H1 (cell line): Measurements from ENCODE around the gene COG4. TPM values are rescaled to one million over a fixed set of nuclear protein-coding genes. Genes with fewer than 3 reads are reported as not detected.

ENCODE experiments used
- CTCF ChIA-PET: fragments of 300-600 bp; sonication (Branson Sonifier 250); formaldehyde crosslinking; loops from one replicate; lab custom pipeline; 2021; ENCODE audit not compliant: partially characterized antibody; lab: Charles Lee
- POLR2A ChIA-PET: fragments of 300-600 bp; sonication (Branson Sonifier 250); formaldehyde crosslinking; loops from one replicate; lab custom pipeline; 2021; ENCODE audit warnings: inconsistent platforms; ENCODE audit not compliant: partially characterized antibody; lab: Charles Lee
- DNase-seq, 2 experiments: peaks; one replicate each; pipeline versions ENCODE4 v3.0.0 to v3.0.0-alpha.2; 2010 to 2022; ENCODE audit warnings: low spot score in 2 of 2, low read depth in 1 of 2, mixed read lengths in 1 of 2
- FAIRE-seq: peaks from 2 replicates; lab custom pipeline; 2011; peaks lifted over from hg19 to GRCh38; lab: Jason Lieb, UNC
- H2AFZ ChIP-seq: 2 replicates; pipeline ENCODE4 v1.8.1; 2012; ENCODE audit warnings: low read length, inconsistent platforms
- H2AK5ac ChIP-seq: 2 replicates; pipeline ENCODE4 v1.6.1; 2013; ENCODE audit warnings: low read depth, low read length
- H2BK120ac ChIP-seq: replicated peaks from 2 replicates; pipeline ENCODE3; 2013; ENCODE audit warnings: low read depth, low read length, inconsistent platforms
- H2BK12ac ChIP-seq: 2 replicates; pipeline ENCODE4 v1.6.1; 2013; ENCODE audit warnings: low read depth, low read length
- H2BK15ac ChIP-seq: 2 replicates; pipeline ENCODE4 v1.6.1; 2013; ENCODE audit warnings: low read length
- H2BK20ac ChIP-seq: 2 replicates; pipeline ENCODE4 v1.6.1; 2013; ENCODE audit warnings: low read length
- H2BK5ac ChIP-seq: 2 replicates; pipeline ENCODE4 v1.6.1; 2013; ENCODE audit warnings: low read depth, low read length
- H3K14ac ChIP-seq: 2 replicates; pipeline ENCODE4 v1.6.1; 2013; ENCODE audit warnings: inconsistent platforms; ENCODE audit not compliant: insufficient read length
- H3K18ac ChIP-seq: 2 replicates; pipeline ENCODE4 v1.6.1; 2013; ENCODE audit warnings: low read length; ENCODE audit errors: extremely low read depth
- H3K23ac ChIP-seq: 2 replicates; pipeline ENCODE4 v1.6.1; 2013; ENCODE audit warnings: inconsistent platforms; ENCODE audit not compliant: insufficient read length
- H3K23me2 ChIP-seq: 2 replicates; pipeline ENCODE4 v1.6.1; 2013; ENCODE audit warnings: low read depth, low read length
- H3K27ac ChIP-seq: 2 replicates; pipeline ENCODE4 v1.6.1; 2011; ENCODE audit warnings: low read depth, low read length, inconsistent platforms
- H3K27me3 ChIP-seq, 4 experiments: replicated peaks in 1 of 4; 1 replicate in 1 of 4; 2 replicates in 3 of 4; pipeline versions ENCODE4 v1.6.1 to v1.8.1; 2011 to 2013; ENCODE audit warnings: low read length in 3 of 4, mild to moderate bottlenecking in 3 of 4, inconsistent platforms in 2 of 4, mixed read lengths in 2 of 4, moderate library complexity in 1 of 4; ENCODE audit not compliant: control insufficient read depth in 3 of 4, insufficient read depth in 3 of 4; ENCODE audit errors: extremely low read depth in 1 of 4
- H3K36me3 ChIP-seq, 4 experiments: 2 replicates each; pipeline versions ENCODE4 v1.6.1 to v1.8.1; 2011 to 2013; ENCODE audit warnings: mild to moderate bottlenecking in 4 of 4, low read length in 3 of 4, moderate library complexity in 2 of 4, control low read depth in 1 of 4, inconsistent platforms in 1 of 4; ENCODE audit not compliant: insufficient read depth in 4 of 4, control insufficient read depth in 2 of 4
- H3K4ac ChIP-seq: replicated peaks from 2 replicates; pipeline ENCODE3; 2013; ENCODE audit warnings: low read length, low read depth, mixed read lengths, inconsistent platforms; ENCODE audit not compliant: insufficient read length
- H3K4me1 ChIP-seq, 4 experiments: replicated peaks in 1 of 4; 1 replicate in 1 of 4; 2 replicates in 3 of 4; pipeline versions ENCODE4 v1.6.1 to v1.8.1; 2011 to 2013; ENCODE audit warnings: low read length in 3 of 4, inconsistent platforms in 2 of 4, mixed read lengths in 1 of 4; ENCODE audit not compliant: insufficient read depth in 4 of 4, control insufficient read depth in 3 of 4
- H3K4me2 ChIP-seq, 2 experiments: 2 replicates each; pipeline versions ENCODE4 v1.6.1 to v1.8.1; 2011 to 2013; ENCODE audit warnings: low read depth in 2 of 2, low read length in 2 of 2, control low read depth in 1 of 2, inconsistent platforms in 1 of 2, mild to moderate bottlenecking in 1 of 2; ENCODE audit not compliant: insufficient read depth in 1 of 2
- H3K4me3 ChIP-seq, 4 experiments: fragments of 200-600, 300-600 bp in 1 of 4; sonication (generic), shearing (Covaris generic), sonication (Bioruptor Twin) in 1 of 4; 2 replicates each; pipeline versions ENCODE4 v1.5.1 to v1.8.1; 2011 to 2016; ENCODE audit warnings: low read length in 4 of 4, low read depth in 3 of 4, control low read depth in 2 of 4, inconsistent platforms in 2 of 4, mild to moderate bottlenecking in 2 of 4, mixed read lengths in 1 of 4, moderate library complexity in 1 of 4; ENCODE audit not compliant: insufficient read depth in 2 of 4; ENCODE audit errors: extremely low read depth in 1 of 4
- H3K56ac ChIP-seq: replicated peaks from 2 replicates; pipeline ENCODE3; 2013; ENCODE audit warnings: low read depth, mild to moderate bottlenecking, mixed read lengths, low read length, inconsistent platforms; ENCODE audit not compliant: insufficient read length
- H3K79me1 ChIP-seq: 2 replicates; pipeline ENCODE4 v1.6.1; 2013; ENCODE audit warnings: low read depth, low read length, control low read depth
- H3K79me2 ChIP-seq, 2 experiments: 2 replicates each; pipeline versions ENCODE4 v1.6.1 to v1.8.1; 2012 to 2013; ENCODE audit warnings: low read length in 2 of 2, mild to moderate bottlenecking in 2 of 2, inconsistent platforms in 1 of 2; ENCODE audit not compliant: insufficient read depth in 2 of 2, control insufficient read depth in 1 of 2
- H3K9ac ChIP-seq, 4 experiments: replicated peaks in 1 of 4; 1 replicate in 1 of 4; 2 replicates in 3 of 4; pipeline versions ENCODE4 v1.6.1 to v1.8.1; 2011 to 2013; ENCODE audit warnings: low read depth in 3 of 4, low read length in 3 of 4, control low read depth in 2 of 4, mild to moderate bottlenecking in 2 of 4, moderate library complexity in 2 of 4, inconsistent platforms in 1 of 4; ENCODE audit errors: extremely low read depth in 1 of 4
- H3K9me3 ChIP-seq, 2 experiments: 2 replicates each; pipeline versions ENCODE4 v1.6.1 to v1.8.1; 2012 to 2013; ENCODE audit warnings: mild to moderate bottlenecking in 2 of 2, moderate library complexity in 2 of 2, control low read depth in 1 of 2, inconsistent platforms in 1 of 2, low read depth in 1 of 2, low read length in 1 of 2, mixed read lengths in 1 of 2; ENCODE audit not compliant: insufficient read depth in 2 of 2
- H4K20me1 ChIP-seq, 2 experiments: replicated peaks in 1 of 2; 2 replicates each; pipeline versions ENCODE3 to v1.8.1; 2011 to 2013; ENCODE audit warnings: inconsistent platforms in 2 of 2, low read length in 2 of 2, mild to moderate bottlenecking in 1 of 2; ENCODE audit not compliant: insufficient read depth in 2 of 2, control insufficient read depth in 1 of 2
- H4K5ac ChIP-seq: 2 replicates; pipeline ENCODE4 v1.6.1; 2013; ENCODE audit warnings: low read length, low read depth, mixed read lengths, inconsistent platforms; ENCODE audit not compliant: insufficient read length
- H4K8ac ChIP-seq: 2 replicates; pipeline ENCODE4 v1.8.0; 2013; ENCODE audit warnings: mild to moderate bottlenecking, moderate library complexity, low read length, inconsistent platforms; ENCODE audit not compliant: insufficient read depth; ENCODE audit errors: extremely low read depth
- H4K91ac ChIP-seq: replicated peaks from 2 replicates; pipeline ENCODE3; 2013; ENCODE audit warnings: low read length, mixed read lengths, inconsistent platforms; ENCODE audit not compliant: insufficient read length
- BRCA1 ChIP-seq: IDR thresholded peaks from 2 replicates; pipeline ENCODE4 v1.6.1; 2012; ENCODE audit warnings: low read depth, low read length, improper control_type of control experiment
- JUND ChIP-seq: IDR thresholded peaks from 2 replicates; pipeline ENCODE4 v1.6.1; 2011; ENCODE audit warnings: mild to moderate bottlenecking, improper control_type of control experiment, low read length
- POLR2AphosphoS5 ChIP-seq: IDR thresholded peaks from 2 replicates; pipeline ENCODE4 v1.6.1; 2011; ENCODE audit warnings: low read depth, low read length
- RXRA ChIP-seq: IDR thresholded peaks from 2 replicates; pipeline ENCODE4 v1.6.1; 2011; ENCODE audit warnings: low read depth, mild to moderate bottlenecking, low read length, moderate library complexity; ENCODE audit not compliant: insufficient read depth
- SP2 ChIP-seq: IDR thresholded peaks from 2 replicates; pipeline ENCODE4 v1.6.1; 2012; ENCODE audit warnings: mild to moderate bottlenecking, low read length, inconsistent platforms
- SP4 ChIP-seq: IDR thresholded peaks from 2 replicates; pipeline ENCODE4 v1.6.1; 2012; ENCODE audit warnings: low read length, inconsistent platforms
- SUZ12 ChIP-seq: fragments of 200-600 bp; sonication (generic); IDR thresholded peaks from 2 replicates; pipeline ENCODE4 v1.6.1; 2012; ENCODE audit warnings: mild to moderate bottlenecking, inconsistent platforms, low read length, moderate library complexity, mixed read lengths
- TEAD4 ChIP-seq: IDR thresholded peaks from 2 replicates; pipeline ENCODE4 v1.6.1; 2012; ENCODE audit warnings: low read depth, low read length, inconsistent platforms, mixed read lengths
- WGBS, 2 experiments: shearing (Covaris generic) in 1 of 2; methylation state at CpG; one replicate each; pipeline versions ENCODE4 v1.1.6 to v1.1.7; 2013 to 2015; ENCODE audit warnings: low lambda C conversion rate in 2 of 2, mixed read lengths in 2 of 2, inconsistent platforms in 1 of 2, low coverage in 1 of 2, missing lambda C conversion rate in 1 of 2; ENCODE audit not compliant: insufficient replicate concordance in 2 of 2, insufficient coverage in 1 of 2, insufficient read length in 1 of 2; ENCODE audit errors: extremely low coverage in 1 of 2, missing lambda C conversion rate in 1 of 2; 5-methylcytosine and 5-hydroxymethylcytosine counted together
- polyA plus RNA-seq, 7 experiments: library from polyadenylated mRNA; depleted of rRNA in 3 of 7; stranded (reverse) in 5 of 7; unstranded in 2 of 7; fragments of >200 nt in 5 of 7; fragments of 200-250 nt in 2 of 7; gene quantifications; 1 replicate in 5 of 7; 2 replicates in 1 of 7; 4 replicates in 1 of 7; pipeline versions ENCODE4 v1.2.1 to v1.2.3, GENCODE V29; 2011 to 2013; ENCODE audit warnings: missing spikeins in 2 of 7, mixed read lengths in 2 of 7
- total RNA-seq: library from RNA; stranded (reverse); fragmentation: NEBNext Ultra II Directional; extraction: Animal tissue kit (Norgen Biotek cat#: 25700); gene quantifications from 2 replicates; pipeline ENCODE4 v1.2.1, GENCODE V29; 2021

The COG4 gene
- total and polyA plus RNA-seq, 2 of the 8 experiments (the other 6 are each of a cell fraction or from before 2014, with no cell fraction given): 46.1 to 50.2 TPM

- H3K23me2 ChIP-seq: no peaks in the 10 kb centered on the region
- H3K27me3 ChIP-seq: no peaks in the 10 kb centered on the region
- H3K14ac ChIP-seq: no peak overlapping the region
- H4K5ac ChIP-seq: no peak overlapping the region
- no peak overlapping the region for H2AFZ ChIP-seq
- H2AK5ac ChIP-seq: no peak overlapping the region
- H3K56ac ChIP-seq: no peak overlapping the region
- ChIA-PET CTCF (interaction anchor here (0.8 to 13.6 kb wide), 14 partner anchors 12 to 136 kb away, joined by 3 to 180 read pairs (median 5); no protein-coding TSS in a partner anchor), POLR2A (interaction anchor here (0.6 to 4.2 kb wide), 7 partner anchors 7 to 96 kb away, joined by 3 to 36 read pairs (median 4); partner anchors contain the start of genes COG4 and SF3B3)
- H3K36me3 ChIP-seq: no peaks in the 10 kb centered on the region
- H3K79me1 ChIP-seq: no peaks in the 10 kb centered on the region
- no peak overlapping the region for H3K27ac ChIP-seq
- H4K20me1 ChIP-seq: peaks cover 0 to 2% of the 10 kb centered on the region in 2 experiments
- H3K4ac ChIP-seq: no peak overlapping the region
- H4K8ac ChIP-seq: peak overlapping the region; percentile 31; the same call in 1 of the 2 replicates
- H4K91ac ChIP-seq: no peak overlapping the region
- no peak for FAIRE-seq
- no peak for DNase-seq
- H3K79me2 ChIP-seq: no peaks in the 10 kb centered on the region
- H2BK12ac ChIP-seq: no peak overlapping the region
- H3K18ac ChIP-seq: no peak overlapping the region
- no peak overlapping the region for H3K4me2 ChIP-seq
- no peaks in the 10 kb centered on the region; a peak in 1 of 7 replicates for H3K4me1 ChIP-seq
- H3K9me3 ChIP-seq: no peaks in the 10 kb centered on the region
- no peak overlapping the region for H2BK20ac ChIP-seq
- H2BK15ac ChIP-seq: no peak overlapping the region
- H2BK5ac ChIP-seq: no peak overlapping the region
- H3K23ac ChIP-seq: no peak overlapping the region
- no peak overlapping the region for H3K4me3 ChIP-seq
- H2BK120ac ChIP-seq: no peak overlapping the region
- no peak overlapping the region for H3K9ac ChIP-seq
- 92% methylated on average over 26 of the region's 28 CpGs; no CpG with 5 or more reads in 1 of the 2 experiments for WGBS, 2 experiments
- TF ChIP-seq BRCA1 (no peak), POLR2AphosphoS5 (no peak), JUND (no peak), RXRA (no peak), SP4 (no peak), SP2 (no peak), SUZ12 (no peak), TEAD4 (no peak)
These were observed 50.4 kb downstream of the COG4 start for GRCh38 chr16:70472786-70473433.
